ENCODE data around the gene TECTB.

The TECTB gene

GRCh38 chr10:112340601-112341000, 57.4 kb downstream of the TECTB start:
- DNase-seq (ENCODE audit: low read depth in 2 of 2), result no peak
- no peak overlapping the region for H3K4me3 ChIP-seq (replicated peaks in 1 of 2; ENCODE audit: low read depth in 2 of 2, low read length in 2 of 2)
- no peak for TF ChIP-seq CTCF (IDR thresholded peaks at IDR 0.05; ENCODE audit: low read depth, low read length)

GRCh38 chr10:112343056-112343806, 60.0 kb downstream of the TECTB start:
- no peak for DNase-seq (ENCODE audit: low read depth in 2 of 2)
- no peak overlapping the region for H3K4me3 ChIP-seq (replicated peaks in 1 of 2; ENCODE audit: low read depth in 2 of 2, low read length in 2 of 2)
- no peak for TF ChIP-seq CTCF (IDR thresholded peaks at IDR 0.05; ENCODE audit: low read depth, low read length)

- no peak for TF ChIP-seq CTCF (IDR thresholded peaks at IDR 0.05; ENCODE audit: low read depth, low read length)
- no peak for DNase-seq (ENCODE audit: low read depth in 2 of 2)
- H3K4me3 ChIP-seq (replicated peaks in 1 of 2; ENCODE audit: low read depth in 2 of 2, low read length in 2 of 2), result no peak overlapping the region
These were observed 61.1 kb downstream of the TECTB start for GRCh38 chr10:112344261-112344660.

GRCh38 chr10:112345202-112345601, 62.0 kb downstream of the TECTB start:
- DNase-seq (ENCODE audit: low read depth in 2 of 2), result no peak
- no peak for TF ChIP-seq CTCF (IDR thresholded peaks at IDR 0.05; ENCODE audit: low read depth, low read length)

GRCh38 chr10:112345743-112346142, 62.5 kb downstream of the TECTB start:
- TF ChIP-seq CTCF (IDR thresholded peaks at IDR 0.05; ENCODE audit: low read depth, low read length), result no peak
- H3K4me3 ChIP-seq (replicated peaks in 1 of 2; ENCODE audit: low read depth in 2 of 2, low read length in 2 of 2), result no peak overlapping the region
- no peak for DNase-seq (ENCODE audit: low read depth in 2 of 2)

More at GRCh38 chr10:112345202-112345601, 62.0 kb downstream of the TECTB start:
- no peak overlapping the region for H3K4me3 ChIP-seq (replicated peaks in 1 of 2; ENCODE audit: low read depth in 2 of 2, low read length in 2 of 2)

GRCh38 chr10:112346774-112347173, 63.6 kb downstream of the TECTB start:
- TF ChIP-seq CTCF (IDR thresholded peaks at IDR 0.05; ENCODE audit: low read depth, low read length), result no peak
- no peak overlapping the region for H3K4me3 ChIP-seq (replicated peaks in 1 of 2; ENCODE audit: low read depth in 2 of 2, low read length in 2 of 2)
- no peak for DNase-seq (ENCODE audit: low read depth in 2 of 2)
